K562 (cell line): ENCODE results near the gene GPN1. TPM values are rescaled to one million over a fixed set of nuclear protein-coding genes. Genes with fewer than 3 reads are reported as not detected.

Experiments
- ATF1 ChIP-seq, 2 experiments: fragments of 450-650 bp in 1 of 2; IDR thresholded peaks; 2 replicates each; pipeline ENCODE4 v1.6.1; 2016; ENCODE audit warnings: missing compliant biosample characterization in 1 of 2, missing genetic modification characterization in 1 of 2
- BCLAF1 ChIP-seq, 2 experiments: fragments of 450-650 bp in 1 of 2; IDR thresholded peaks; 2 replicates each; pipeline ENCODE4 v1.6.1; 2011 to 2017; ENCODE audit warnings: low read depth in 2 of 2, antibody characterized with exemption in 1 of 2, borderline replicate concordance in 1 of 2, low read length in 1 of 2, mild to moderate bottlenecking in 1 of 2, mixed read lengths in 1 of 2; ENCODE audit not compliant: control insufficient read depth in 1 of 2
- ETS2 ChIP-seq: IDR thresholded peaks from 2 replicates; pipeline ENCODE4 v1.6.1; 2016; ENCODE audit warnings: borderline replicate concordance, missing genetic modification characterization, mild to moderate bottlenecking, moderate library complexity, missing compliant biosample characterization; ENCODE audit not compliant: poor library complexity, severe bottlenecking
- FOXM1 ChIP-seq, 2 experiments: fragments of 450-650 bp in 1 of 2; sonication (generic) in 1 of 2; formaldehyde crosslinking in 1 of 2; IDR thresholded peaks; 2 replicates each; pipeline versions ENCODE4 v1.6.1 to v1.9.0; 2017 to 2022; ENCODE audit warnings: low read depth in 2 of 2, mild to moderate bottlenecking in 2 of 2, missing genetic modification reagents in 1 of 2, moderate library complexity in 1 of 2
- FUS ChIP-seq: fragments of 200-400 bp; formaldehyde crosslinking; optimal IDR thresholded peaks from 2 replicates; pipeline ENCODE3; 2017; ENCODE audit warnings: low read depth, low read length
- GMEB1 ChIP-seq: fragments of 250-450 bp; sonication (Bioruptor Pico); IDR thresholded peaks from 2 replicates; pipeline ENCODE4 v1.4.0; 2020; ENCODE audit warnings: mild to moderate bottlenecking
- KHSRP ChIP-seq: fragments of 450-650 bp; IDR thresholded peaks from 2 replicates; pipeline ENCODE4 v1.6.1; 2017
- MAFF ChIP-seq: IDR thresholded peaks from 2 replicates; pipeline ENCODE4 v1.6.1; 2012; ENCODE audit warnings: low read length, improper control_type of control experiment
- MAZ ChIP-seq, 2 experiments: fragments of 450-650 bp in 1 of 2; sonication (generic) in 1 of 2; formaldehyde crosslinking; IDR thresholded peaks in 1 of 2; conservative IDR thresholded peaks in 1 of 2; 2 replicates each; pipeline versions ENCODE4 v1.4.0 to v1.5.0; 2020; ENCODE audit warnings: mild to moderate bottlenecking in 1 of 2, missing genetic modification reagents in 1 of 2
- MCM5 ChIP-seq: fragments of 450-650 bp; IDR thresholded peaks from 2 replicates; pipeline ENCODE4 v1.6.1; 2016; ENCODE audit warnings: low read depth
- MIER1 ChIP-seq: fragments of 450-650 bp; IDR thresholded peaks from 2 replicates; pipeline ENCODE4 v1.6.1; 2016; ENCODE audit warnings: antibody characterized with exemption, mild to moderate bottlenecking, low read depth
- NR4A1 ChIP-seq, 2 experiments: fragments of 250-450 bp in 1 of 2; fragments of 450-650 bp in 1 of 2; sonication (Bioruptor Pico) in 1 of 2; IDR thresholded peaks; 2 replicates each; pipeline versions ENCODE4 v1.4.0 to v1.6.1; 2016 to 2020; ENCODE audit warnings: mild to moderate bottlenecking in 2 of 2, missing compliant biosample characterization in 1 of 2, missing genetic modification characterization in 1 of 2, moderate library complexity in 1 of 2
- PRMT5 ChIP-seq: sonication (generic); formaldehyde crosslinking; IDR thresholded peaks from 2 replicates; pipeline ENCODE4 v1.5.0; 2020; ENCODE audit warnings: missing genetic modification reagents
- PRPF4 ChIP-seq: fragments of 200-400 bp; formaldehyde crosslinking; IDR thresholded peaks from one replicate; pipeline ENCODE4 v1.6.1; 2017; ENCODE audit warnings: low read length, low read depth, mild to moderate bottlenecking; ENCODE audit not compliant: insufficient read depth, poor library complexity, severe bottlenecking
- RBM34 ChIP-seq: fragments of 200-400 bp; formaldehyde crosslinking; IDR thresholded peaks from 2 replicates; pipeline ENCODE4 v1.6.1; 2018; ENCODE audit warnings: low read length, borderline replicate concordance; ENCODE audit not compliant: insufficient read depth
- RNF2 ChIP-seq: sonication (generic); IDR thresholded peaks from 2 replicates; pipeline ENCODE4 v1.6.1; 2016
- STAT5A ChIP-seq: IDR thresholded peaks from 2 replicates; pipeline ENCODE4 v1.6.1; 2012; ENCODE audit warnings: low read length, inconsistent platforms, borderline replicate concordance
- ZBTB34 ChIP-seq: fragments of 250-450 bp; sonication (Bioruptor Pico); IDR thresholded peaks from 2 replicates; pipeline ENCODE4 v1.8.0; 2021; ENCODE audit warnings: mild to moderate bottlenecking, moderate library complexity
- ZKSCAN3 ChIP-seq: fragments of 250-450 bp; sonication (Bioruptor Pico); IDR thresholded peaks from 2 replicates; pipeline ENCODE4 v1.4.0; 2020
- ZNF121 ChIP-seq: sonication (generic); formaldehyde crosslinking; conservative IDR thresholded peaks from 2 replicates; pipeline ENCODE4 v1.8.0; 2022; ENCODE audit warnings: missing genetic modification reagents
- ZNF586 ChIP-seq: fragments of 450-650 bp; formaldehyde crosslinking; conservative IDR thresholded peaks from 2 replicates; pipeline ENCODE4 v1.4.0; 2020; ENCODE audit warnings: mild to moderate bottlenecking, moderate library complexity
- polyA plus RNA-seq, 8 experiments: library from polyadenylated mRNA; depleted of rRNA in 4 of 8; stranded (reverse) in 5 of 8; unstranded in 3 of 8; fragments of >200 nt; fragmentation: Nextera tagmentation in 2 of 8; fragmentation: Illumina TruSeq in 1 of 8; extraction: Ambion mirVana in 2 of 8; extraction: Trizol in 1 of 8; gene quantifications; 2 replicates each; pipeline versions ENCODE4 v1.2.1 to v1.2.3, GENCODE V29; 2011 to 2014; ENCODE audit warnings: inconsistent platforms in 1 of 8, missing spikeins in 1 of 8
- total RNA-seq, 7 experiments: library from RNA; depleted of rRNA in 6 of 7; stranded (reverse); fragments of >200 nt in 6 of 7; fragmentation: Illumina TruSeq in 2 of 7; extraction: Trizol in 2 of 7; gene quantifications; 2 replicates each; pipeline versions ENCODE4 v1.2.1 to v1.2.3, GENCODE V29; 2011 to 2021; ENCODE audit warnings: low replicate concordance in 1 of 7

GPN1 gene
- total and polyA plus RNA-seq, 9 of the 15 experiments (the other 6 are each of a cell fraction or from before 2014, with no cell fraction given) = 23.4 to 171 (median 48.2) TPM

GRCh38 chr2:27628767-27629709 lies at the start of gene GPN1, which contains the start of gene CCDC121 (continued):
- no peak for TF ChIP-seq MIER1
- TF ChIP-seq PRPF4 = no peak
- TF ChIP-seq ZBTB34 = no peak
- TF ChIP-seq BCLAF1 (IDR thresholded peaks at IDR 0.05; ENCODE audit: borderline replicate concordance in 1 of 2, control insufficient read depth in 1 of 2, low read depth in 2 of 2, low read length in 1 of 2) = no peak
- no peak for TF ChIP-seq GMEB1 (CRISPR knock-in tag)
- 0 out of 2 replicates have a peak, but pooled peaks have one; percentile 46 for TF ChIP-seq PRMT5 (CRISPR knock-in tag)
- TF ChIP-seq KHSRP = no peak
- TF ChIP-seq NR4A1 (CRISPR knock-in tag; IDR thresholded peaks at IDR 0.05) = no peak
- TF ChIP-seq NR4A1 (tag; IDR thresholded peaks at IDR 0.05) = 0 out of 2 replicates have a peak, but pooled peaks have one; percentile 38
- TF ChIP-seq ZKSCAN3 = no peak
- no peak for TF ChIP-seq ZNF586
- TF ChIP-seq ZNF121 (CRISPR knock-in tag) = no peak
- TF ChIP-seq MAZ (CRISPR knock-in tag; conservative IDR thresholded peaks at IDR 0.05 in 1 of 2, IDR thresholded peaks at IDR 0.05 in 1 of 2) = peak; percentile 66 to 70; a peak in 3 of 4 replicates
- no peak for TF ChIP-seq ATF1 (CRISPR knock-in tag; IDR thresholded peaks at IDR 0.05)
- peak; percentile 76 for TF ChIP-seq ATF1 (tag; IDR thresholded peaks at IDR 0.05)
- TF ChIP-seq RBM34 = no peak
- no peak for TF ChIP-seq FOXM1 (IDR thresholded peaks at IDR 0.05; ENCODE audit: low read depth)
- no peak for TF ChIP-seq FOXM1 (CRISPR knock-in tag; IDR thresholded peaks at IDR 0.05; ENCODE audit: low read depth)
- TF ChIP-seq MAFF = no peak
- TF ChIP-seq RNF2 = no peak
- no peak for TF ChIP-seq STAT5A
- TF ChIP-seq FUS = no peak
- no peak for TF ChIP-seq ETS2 (tag)
- TF ChIP-seq MCM5 = no peak
